Effector memory CD4-positive, alpha-beta T cell (primary cell): ENCODE results near the gene MGMT.

Source experiments
- DNase-seq, 3 donors: peaks; one replicate each; pipeline ENCODE4 v3.0.0-alpha.2; 2020
- H3K27ac ChIP-seq: 2 replicates; pipeline ENCODE4 v1.7.0; 2013; ENCODE audit warnings: mild to moderate bottlenecking, low read length, moderate library complexity; ENCODE audit not compliant: insufficient read depth, poor library complexity, severe bottlenecking
- H3K27me3 ChIP-seq: replicated peaks from 2 replicates; pipeline ENCODE4 v1.7.0; 2013; ENCODE audit warnings: mild to moderate bottlenecking, low read length; ENCODE audit not compliant: insufficient read depth, control insufficient read depth, poor library complexity, severe bottlenecking
- H3K36me3 ChIP-seq: 2 replicates; pipeline ENCODE4 v1.7.0; 2013; ENCODE audit warnings: mild to moderate bottlenecking, low read length, moderate library complexity; ENCODE audit not compliant: control insufficient read depth, insufficient read depth
- H3K4me1 ChIP-seq: 2 replicates; pipeline ENCODE4 v1.7.0; 2013; ENCODE audit warnings: low read length, mild to moderate bottlenecking; ENCODE audit not compliant: control insufficient read depth, insufficient read depth, poor library complexity, severe bottlenecking
- H3K4me3 ChIP-seq: 2 replicates; pipeline ENCODE4 v1.7.0; 2013; ENCODE audit warnings: low read length, low read depth, mild to moderate bottlenecking; ENCODE audit not compliant: insufficient read depth, poor library complexity, severe bottlenecking
- H3K9me3 ChIP-seq: 2 replicates; pipeline ENCODE4 v1.7.0; 2013; ENCODE audit warnings: mild to moderate bottlenecking, low read length, moderate library complexity; ENCODE audit not compliant: control insufficient read depth

The MGMT gene

DNA sequence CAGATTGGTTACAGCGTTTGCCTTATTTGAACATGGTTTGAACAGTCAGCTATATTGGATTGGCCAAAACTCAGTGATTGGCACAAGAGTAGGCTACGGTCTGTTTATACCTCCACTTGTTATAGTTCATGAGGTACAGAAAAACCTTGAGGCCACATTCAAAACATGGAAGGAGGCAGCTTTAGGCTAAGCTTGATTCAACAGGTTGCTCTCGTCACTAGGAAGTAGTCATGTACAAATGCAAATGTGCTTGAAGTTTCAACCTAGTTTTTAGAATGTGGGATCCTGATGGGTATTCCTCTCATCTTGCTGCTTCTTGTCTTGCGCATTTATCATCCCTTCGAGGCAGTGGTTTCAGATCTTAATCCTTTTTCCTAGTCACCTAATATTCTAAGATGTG lies 132.1 kb downstream of the MGMT start:
- Histone ChIP-seq H3K36me3 (peaks cover 4% of the 10 kb centered on the region), H3K27me3 (no peaks in the 10 kb centered on the region), H3K27ac (no peak overlapping the region), H3K9me3 (no peaks in the 10 kb centered on the region), H3K4me3 (no peak overlapping the region), H3K4me1 (no peaks in the 10 kb centered on the region)
- no peak for DNase-seq

DNA sequence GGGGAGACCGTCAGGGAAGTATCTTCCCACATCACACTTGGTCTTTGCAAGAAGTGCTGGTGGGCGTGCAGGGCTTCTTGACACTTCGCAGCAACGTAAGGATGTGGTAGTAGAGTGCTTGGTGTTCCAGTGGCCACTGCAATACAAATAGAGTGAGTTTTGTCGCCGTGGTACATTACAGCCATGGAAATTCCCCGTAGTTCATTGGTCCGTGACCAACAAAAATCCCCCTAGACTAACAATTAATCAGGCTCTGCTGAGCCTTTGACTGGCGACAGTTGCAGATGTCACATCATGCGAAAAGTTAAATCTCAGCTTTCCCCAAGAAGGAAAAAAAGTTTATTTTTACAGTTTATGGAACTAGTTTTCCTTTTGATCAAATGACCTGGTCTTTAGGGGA lies 134.7 kb downstream of the MGMT start:
- no peak for DNase-seq
- no peaks in the 10 kb centered on the region for H3K4me1 ChIP-seq
- no peaks in the 10 kb centered on the region for H3K27me3 ChIP-seq

DNA sequence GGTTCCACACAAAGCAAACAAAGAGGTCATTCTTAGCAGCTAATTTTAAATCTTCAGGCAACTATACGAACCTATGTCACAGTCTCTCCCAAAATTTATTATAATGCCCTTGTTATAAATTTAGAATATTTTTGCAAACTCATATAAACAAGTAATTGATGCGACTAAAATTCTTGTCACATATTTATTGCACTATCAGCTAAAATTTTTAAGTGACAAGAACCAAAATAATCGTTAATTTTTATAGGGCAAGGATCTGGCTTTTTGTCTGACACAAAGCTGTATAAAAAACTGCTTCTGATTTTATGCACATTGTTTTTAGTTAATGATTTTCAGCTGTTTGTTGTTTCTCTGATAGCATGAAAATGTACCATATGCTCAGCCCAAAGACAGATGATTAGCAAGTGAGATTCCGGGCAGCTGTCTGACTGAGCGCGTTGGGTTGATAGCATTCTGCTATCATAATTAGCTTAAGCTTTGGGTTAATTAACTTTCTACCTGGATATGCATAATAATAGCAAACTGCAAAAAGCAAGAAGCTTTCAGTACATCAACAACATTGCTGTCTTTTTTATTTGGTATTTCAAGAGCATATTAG lies 136.0 kb downstream of the MGMT start:
- Histone ChIP-seq H3K27me3 (no peaks in the 10 kb centered on the region), H3K4me3 (no peak overlapping the region)

More for the DNA sequence above, 134.7 kb downstream of the MGMT start:
- Histone ChIP-seq H3K27ac (no peak overlapping the region), H3K9me3 (no peaks in the 10 kb centered on the region), H3K4me3 (no peak overlapping the region), H3K36me3 (no peaks in the 10 kb centered on the region)

DNA sequence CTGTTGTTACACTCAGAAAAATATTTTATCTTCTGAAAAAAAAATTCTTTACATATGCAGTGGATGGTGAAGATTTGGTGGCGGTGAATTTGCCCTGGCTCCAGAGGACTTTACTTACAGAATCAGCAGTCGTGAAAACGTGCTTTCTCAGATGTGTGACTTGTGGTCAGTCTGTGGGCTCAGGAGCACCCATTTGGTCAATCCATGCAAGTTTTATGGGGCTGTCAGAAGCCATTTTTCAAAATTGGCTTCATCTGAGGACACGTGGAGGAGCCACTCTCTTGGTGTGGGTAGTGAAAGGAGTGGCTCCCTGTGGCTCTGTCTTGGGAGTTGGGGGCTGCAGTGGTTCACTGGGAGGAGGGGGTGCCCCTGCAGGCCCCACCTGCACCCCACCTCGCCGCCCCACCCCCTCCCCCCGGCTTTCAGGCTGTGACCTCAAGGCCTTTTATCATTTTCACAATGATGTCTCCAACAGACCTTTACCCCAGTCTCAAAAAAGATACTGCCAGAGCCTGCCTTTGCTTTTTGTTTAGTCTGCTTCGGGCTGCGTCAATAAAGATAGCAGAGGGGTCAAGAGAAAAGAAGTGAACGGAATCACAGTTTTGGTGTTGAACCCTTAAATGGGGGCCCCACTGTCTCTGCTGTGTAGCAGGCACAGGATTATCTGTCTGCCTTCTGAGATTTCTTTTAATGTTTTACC lies 137.4 kb downstream of the MGMT start:
- no peak overlapping the region for H3K4me3 ChIP-seq
- H3K36me3 ChIP-seq: no peaks in the 10 kb centered on the region
- H3K9me3 ChIP-seq: no peaks in the 10 kb centered on the region

More for the DNA sequence above, 136.0 kb downstream of the MGMT start:
- Histone ChIP-seq H3K27ac (no peak overlapping the region), H3K9me3 (no peaks in the 10 kb centered on the region), H3K4me1 (no peaks in the 10 kb centered on the region), H3K36me3 (no peaks in the 10 kb centered on the region)
- DNase-seq: no peak

DNA sequence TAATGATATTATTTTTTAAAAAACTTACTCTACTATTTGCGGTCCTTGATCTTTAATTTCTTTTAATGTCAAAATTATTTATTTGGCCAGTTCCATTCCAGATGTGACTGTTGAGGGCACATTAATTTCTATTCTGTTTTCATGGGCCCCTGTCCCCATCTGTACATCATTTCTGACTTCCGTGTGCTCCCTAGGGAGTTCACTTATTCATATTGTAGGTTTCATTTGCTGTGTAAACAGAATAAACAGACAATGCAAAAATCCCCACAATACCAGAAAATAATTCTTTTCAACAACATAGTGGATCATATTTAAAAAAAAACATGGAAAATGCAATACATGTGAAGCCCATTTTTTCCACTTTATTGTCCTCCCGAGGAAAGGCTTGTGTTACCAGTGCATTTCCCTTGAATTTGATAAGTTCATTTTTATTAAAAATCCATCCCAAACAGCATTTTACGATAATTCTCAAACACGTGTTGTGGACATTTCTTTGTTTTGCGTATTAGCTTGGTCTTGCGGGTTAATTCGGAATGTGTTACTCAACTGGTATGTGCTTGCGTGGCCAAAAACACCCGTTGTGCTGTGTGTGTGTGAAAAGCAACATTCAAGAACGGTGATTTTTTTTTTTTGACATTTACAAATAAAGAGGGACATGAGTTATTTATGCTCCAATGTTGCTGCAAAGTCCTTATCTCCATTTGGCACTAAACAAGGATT lies 138.4 kb downstream of the MGMT start:
- Histone ChIP-seq H3K27ac (no peak overlapping the region), H3K9me3 (no peaks in the 10 kb centered on the region), H3K27me3 (no peaks in the 10 kb centered on the region), H3K4me1 (no peaks in the 10 kb centered on the region), H3K4me3 (no peak overlapping the region), H3K36me3 (no peaks in the 10 kb centered on the region)
- no peak for DNase-seq

More for the DNA sequence above, 137.4 kb downstream of the MGMT start:
- Histone ChIP-seq H3K27me3 (no peaks in the 10 kb centered on the region), H3K4me1 (no peaks in the 10 kb centered on the region), H3K27ac (no peak overlapping the region)
- DNase-seq: no peak

DNA sequence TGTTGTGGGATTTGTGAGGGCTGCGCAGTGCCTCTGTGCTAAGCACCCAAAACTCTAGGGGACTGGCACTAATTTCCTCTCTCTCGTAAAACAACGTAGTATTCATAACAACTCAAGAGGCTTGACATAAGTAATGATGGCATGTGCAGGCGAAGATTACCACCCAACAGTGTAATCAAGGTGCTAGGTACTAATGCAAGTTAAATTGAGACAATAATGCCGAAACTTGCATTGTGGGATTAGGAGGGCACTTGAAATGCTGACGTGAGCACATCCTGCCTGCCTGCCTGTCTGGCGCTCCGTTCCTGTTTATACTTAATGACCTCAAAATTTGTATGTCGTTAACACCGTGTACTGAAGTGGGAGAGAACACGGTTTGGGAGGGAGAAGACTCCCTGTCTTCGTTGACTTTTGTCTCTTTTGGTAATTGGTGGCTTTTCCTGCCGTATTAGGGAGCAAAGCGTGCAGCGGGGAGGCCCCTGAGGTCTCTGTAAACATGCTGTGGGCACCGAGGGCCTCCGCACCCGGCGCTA lies 139.0 kb downstream of the MGMT start:
- H3K4me1 ChIP-seq: no peaks in the 10 kb centered on the region
- H3K9me3 ChIP-seq: no peaks in the 10 kb centered on the region
- no peak overlapping the region for H3K27ac ChIP-seq
- H3K4me3 ChIP-seq: no peak overlapping the region
- no peaks in the 10 kb centered on the region for H3K36me3 ChIP-seq
- no peak for DNase-seq
- H3K27me3 ChIP-seq: no peaks in the 10 kb centered on the region

DNA sequence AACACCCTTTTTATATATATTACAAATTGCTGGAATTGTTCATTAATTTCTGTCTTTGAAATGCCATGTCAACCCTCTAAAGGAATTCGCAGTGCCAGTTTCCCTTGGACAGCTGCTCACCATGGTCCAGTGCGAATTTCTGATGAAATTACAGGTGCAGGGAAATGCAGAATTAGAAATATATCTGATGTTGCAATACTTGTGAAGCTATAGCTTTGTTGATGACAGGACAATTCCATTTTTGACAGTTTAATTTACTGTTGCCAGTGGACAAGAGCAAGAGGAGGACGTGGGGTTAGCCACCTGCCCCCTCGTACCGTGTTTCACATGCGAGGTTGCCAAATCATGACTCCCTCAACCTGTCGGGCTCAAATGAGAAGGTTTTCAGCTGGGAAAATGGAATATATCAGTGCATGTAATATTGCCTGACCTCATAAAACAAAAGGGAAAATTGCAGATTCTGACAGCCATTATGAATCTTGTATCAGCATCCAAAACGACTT lies 140.6 kb downstream of the MGMT start:
- no peaks in the 10 kb centered on the region for H3K9me3 ChIP-seq
- no peak overlapping the region for H3K27ac ChIP-seq
- no peak overlapping the region for H3K4me3 ChIP-seq
- no peaks in the 10 kb centered on the region for H3K4me1 ChIP-seq
- H3K27me3 ChIP-seq: no peaks in the 10 kb centered on the region
- H3K36me3 ChIP-seq: no peaks in the 10 kb centered on the region
- DNase-seq: no peak

DNA sequence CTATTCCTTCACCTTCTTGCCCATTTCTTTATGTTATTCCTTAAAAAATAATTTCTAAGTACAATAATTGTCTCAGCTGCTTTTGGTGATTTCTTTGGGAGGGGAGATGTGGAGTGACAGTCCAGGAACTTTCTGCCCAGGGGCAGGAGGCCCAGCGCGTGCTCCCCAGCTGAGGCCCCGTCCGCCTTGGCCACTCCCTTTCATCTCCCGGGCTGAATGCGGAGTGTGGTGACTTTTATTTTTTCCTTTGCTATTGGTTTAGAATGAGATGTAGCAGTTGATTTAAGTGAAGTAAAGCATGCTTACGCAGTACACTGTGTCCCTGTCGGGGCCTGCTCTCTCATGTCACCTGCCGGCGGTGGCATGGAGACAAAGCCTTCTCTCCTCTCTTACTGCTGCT lies 141.6 kb downstream of the MGMT start:
- Histone ChIP-seq H3K27ac (no peak overlapping the region), H3K36me3 (no peaks in the 10 kb centered on the region), H3K9me3 (no peaks in the 10 kb centered on the region), H3K4me1 (no peaks in the 10 kb centered on the region), H3K27me3 (no peaks in the 10 kb centered on the region), H3K4me3 (no peak overlapping the region)
- no peak for DNase-seq

DNA sequence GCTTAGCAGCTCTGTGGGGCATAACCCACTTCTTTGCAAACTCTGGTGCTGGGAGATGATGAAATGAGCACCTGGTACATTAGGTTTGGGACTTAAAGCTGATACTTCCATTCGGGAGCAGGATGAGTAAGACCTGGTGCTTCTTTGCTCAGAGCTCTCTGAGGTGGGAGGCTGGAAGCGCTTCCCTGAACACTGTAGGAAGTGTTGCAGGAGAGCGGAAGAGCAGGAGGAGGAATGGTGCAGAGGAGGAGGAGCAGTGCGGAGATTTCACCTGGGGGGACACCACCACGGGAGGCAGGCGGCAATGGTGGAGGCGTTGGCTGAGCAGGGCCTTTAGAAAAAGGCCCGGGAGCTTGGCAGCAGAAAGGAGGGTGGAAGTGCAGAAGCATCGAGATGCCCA lies 142.5 kb downstream of the MGMT start:
- DNase-seq: no peak
- Histone ChIP-seq H3K9me3 (no peaks in the 10 kb centered on the region), H3K27ac (no peak overlapping the region), H3K4me1 (no peaks in the 10 kb centered on the region), H3K27me3 (no peaks in the 10 kb centered on the region), H3K4me3 (no peak overlapping the region), H3K36me3 (no peaks in the 10 kb centered on the region)
